ENCODE results near the gene RPTOR.

The RPTOR gene

GRCh38 chr17:80847496-80848230 lies 303.0 kb downstream of the RPTOR start:
- DNase-seq (ENCODE audit: low read depth): peak; percentile 14

GRCh38 chr17:80848449-80849102 lies 303.9 kb downstream of the RPTOR start:
- no peak for DNase-seq (ENCODE audit: low read depth)

GRCh38 chr17:80849119-80849518 lies 304.5 kb downstream of the RPTOR start:
- DNase-seq (ENCODE audit: low read depth): no peak

GRCh38 chr17:80850109-80850508 lies 305.5 kb downstream of the RPTOR start:
- DNase-seq (ENCODE audit: low read depth): no peak

- no peak for DNase-seq (ENCODE audit: low read depth)
These were observed 306.2 kb downstream of the RPTOR start for GRCh38 chr17:80850817-80851216.

GRCh38 chr17:80851277-80851925 lies 306.8 kb downstream of the RPTOR start:
- DNase-seq (ENCODE audit: low read depth): no peak

- no peak for DNase-seq (ENCODE audit: low read depth)
These were observed 307.9 kb downstream of the RPTOR start for GRCh38 chr17:80852476-80853015.

- DNase-seq (ENCODE audit: low read depth): no peak
These were observed 308.4 kb downstream of the RPTOR start for GRCh38 chr17:80853076-80853475.

GRCh38 chr17:80854220-80854619 lies 309.6 kb downstream of the RPTOR start:
- no peak for DNase-seq (ENCODE audit: low read depth)

- DNase-seq (ENCODE audit: low read depth): no peak
These were observed 310.7 kb downstream of the RPTOR start for GRCh38 chr17:80855196-80855947.

GRCh38 chr17:80855948-80856862 lies 311.6 kb downstream of the RPTOR start:
- peak; percentile 26 for DNase-seq (ENCODE audit: low read depth)

- DNase-seq (ENCODE audit: low read depth): no peak
These were observed 312.5 kb downstream of the RPTOR start for GRCh38 chr17:80856863-80857755.

- DNase-seq (ENCODE audit: low read depth): no peak
These were observed 313.1 kb downstream of the RPTOR start for GRCh38 chr17:80857756-80858171.

GRCh38 chr17:80858301-80859001 lies 313.8 kb downstream of the RPTOR start:
- DNase-seq (ENCODE audit: low read depth): no peak

GRCh38 chr17:80859002-80859941 lies 314.6 kb downstream of the RPTOR start:
- no peak for DNase-seq (ENCODE audit: low read depth)

GRCh38 chr17:80860101-80860671 lies 315.5 kb downstream of the RPTOR start:
- DNase-seq (ENCODE audit: low read depth): no peak

GRCh38 chr17:80860703-80861417 lies 316.2 kb downstream of the RPTOR start:
- DNase-seq (ENCODE audit: low read depth): no peak
